HL-60 (cell line): Measurements from ENCODE around the gene PRSS56.

ENCODE experiments used
- CTCF ChIP-seq: IDR thresholded peaks from one replicate; pipeline ENCODE4 v1.5.1; 2011; ENCODE audit warnings: low read length, control low read depth, inconsistent platforms; ENCODE audit not compliant: insufficient read depth
- GABPA ChIP-seq: IDR thresholded peaks from 2 replicates; pipeline ENCODE4 v1.6.1; 2012; ENCODE audit warnings: low read depth
- POLR2AphosphoS5 ChIP-seq: IDR thresholded peaks from 2 replicates; pipeline ENCODE4 v1.6.1; 2012; ENCODE audit warnings: low read depth
- REST ChIP-seq: IDR thresholded peaks from 2 replicates; pipeline ENCODE4 v1.6.1; 2012; ENCODE audit warnings: low read depth; ENCODE audit not compliant: insufficient replicate concordance

- TF ChIP-seq CTCF (no peak), REST (no peak), GABPA (no peak), POLR2AphosphoS5 (no peak)
These were observed 31.6 kb downstream of the PRSS56 start for GRCh38 chr2:232551776-232552175.
